CD4-positive, alpha-beta T cell (primary cell): Measurements from ENCODE around the gene CELF4. TPM values are rescaled to one million over a fixed set of nuclear protein-coding genes. Genes with fewer than 3 reads are reported as not detected.

ENCODE experiments used
- ATAC-seq: fragments of 200-7000 bp; cut with Tn5 transposase; one replicate; pipeline ENCODE4 v1.10.0; 2022; ENCODE audit warnings: mild to moderate bottlenecking; ENCODE audit not compliant: poor library complexity
- CTCF ChIA-PET: fragments of 350-600 bp; sonication (Branson Sonifier 250); formaldehyde crosslinking; loops from one replicate; lab custom pipeline; 2021; ENCODE audit warnings: antibody characterized with exemption, inconsistent platforms; lab: Charles Lee
- POLR2A ChIA-PET: fragments of 350-600 bp; sonication (Branson Sonifier 250); formaldehyde crosslinking; loops from one replicate; lab custom pipeline; 2021; ENCODE audit warnings: antibody characterized with exemption, inconsistent platforms; lab: Charles Lee
- DNase-seq, 14 experiments: peaks; one replicate each; pipeline ENCODE4 v3.0.0-alpha.2; 2013 to 2020; ENCODE audit warnings: mixed read lengths in 2 of 14
- H3K27ac ChIP-seq, 2 donors: one replicate each; pipeline versions ENCODE4 v1.5.1 to v1.7.0; 2013; ENCODE audit warnings: low read length in 2 of 2, low read depth in 1 of 2, mild to moderate bottlenecking in 1 of 2
- H3K27me3 ChIP-seq, 2 experiments: 1 replicate in 1 of 2; 2 replicates in 1 of 2; pipeline versions ENCODE4 v1.6.1 to v1.7.0; 2013; ENCODE audit warnings: low read length in 2 of 2, control low read depth in 1 of 2, mild to moderate bottlenecking in 1 of 2, moderate library complexity in 1 of 2; ENCODE audit not compliant: insufficient read depth in 2 of 2, control insufficient read depth in 1 of 2
- H3K36me3 ChIP-seq: one replicate; pipeline ENCODE4 v1.6.1; 2013; ENCODE audit warnings: low read length, control low read depth; ENCODE audit not compliant: insufficient read depth
- H3K4me1 ChIP-seq: one replicate; pipeline ENCODE4 v1.6.1; 2013; ENCODE audit warnings: low read length, control low read depth; ENCODE audit not compliant: insufficient read depth
- H3K4me3 ChIP-seq: one replicate; pipeline ENCODE4 v1.5.1; 2013; ENCODE audit warnings: mild to moderate bottlenecking, low read length, moderate library complexity
- H3K9me3 ChIP-seq, 2 experiments: 1 replicate in 1 of 2; 2 replicates in 1 of 2; pipeline versions ENCODE4 v1.6.1 to v1.7.0; 2013; ENCODE audit warnings: low read length in 2 of 2, mild to moderate bottlenecking in 2 of 2, control low read depth in 1 of 2, moderate library complexity in 1 of 2; ENCODE audit not compliant: control insufficient read depth in 1 of 2, insufficient read depth in 1 of 2
- H3K27ac Mint-ChIP-seq: one replicate; pipeline ENCODE4 v1.8.0; 2020; ENCODE audit warnings: mixed read lengths
- H3K27me3 Mint-ChIP-seq: one replicate; pipeline ENCODE4 v1.8.0; 2021; ENCODE audit warnings: mixed read lengths
- H3K36me3 Mint-ChIP-seq: one replicate; pipeline ENCODE4 v1.8.0; 2021; ENCODE audit warnings: low read depth, mixed read lengths
- H3K4me1 Mint-ChIP-seq: one replicate; pipeline ENCODE4 v1.8.0; 2021; ENCODE audit warnings: low read depth, mixed read lengths
- H3K4me3 Mint-ChIP-seq: one replicate; pipeline ENCODE4 v1.8.0; 2020; ENCODE audit warnings: mild to moderate bottlenecking, mixed read lengths
- H3K9me3 Mint-ChIP-seq: one replicate; pipeline ENCODE4 v1.8.0; 2020; ENCODE audit warnings: mixed read lengths
- CTCF ChIP-seq: fragments of 200-600 bp; IDR thresholded peaks from one replicate; pipeline ENCODE4 v1.8.0; 2022; ENCODE audit warnings: antibody characterized with exemption, mild to moderate bottlenecking
- intact Hi-C, 2 experiments: fragments of 100-400 bp; cut with DNase I in 1 of 2; cut with micrococcal nuclease in 1 of 2; formaldehyde crosslinking; loops; one replicate each; pipeline versions ENCODE4 v1.15.1 to v1.9.0; 2023 to 2025; cut with DNase I, micrococcal nuclease
- total RNA-seq, 174 experiments: library from RNA in 2 of 174; stranded (reverse) in 2 of 174; gene quantifications; one replicate each; pipeline ENCODE4 v1.2.3 and lab custom pipeline; 2021 to 2026

Gene CELF4
- total RNA-seq, 2 experiments from 2014 or later: not detected

GRCh38 chr18:37397814-37398213 is 167.8 kb downstream of the CELF4 start:
- H3K4me1 Mint-ChIP-seq: peaks cover 11% of the 10 kb centered on the region
- H3K9me3 Mint-ChIP-seq: no peaks in the 10 kb centered on the region
- Histone ChIP-seq H3K27me3 (peaks cover 0 to 11% of the 10 kb centered on the region in 2 experiments), H3K4me3 (no peak overlapping the region), H3K9me3 (peaks cover 0 to 10% of the 10 kb centered on the region in 2 experiments), H3K27ac (no peak overlapping the region), H3K4me1 (no peaks in the 10 kb centered on the region), H3K36me3 (no peaks in the 10 kb centered on the region)
- CTCF ChIA-PET: no interaction called here
- DNase-seq (no peak), ATAC-seq (no peak)
- POLR2A ChIA-PET: no interaction called here
- peaks cover 29% of the 10 kb centered on the region for H3K27me3 Mint-ChIP-seq
- no peak for TF ChIP-seq CTCF
- H3K36me3 Mint-ChIP-seq: no peaks in the 10 kb centered on the region
- H3K27ac Mint-ChIP-seq: no peak overlapping the region
- intact Hi-C loops: no loop called here
- H3K4me3 Mint-ChIP-seq: no peak overlapping the region

- H3K4me1 ChIP-seq: no peaks in the 10 kb centered on the region
- no peak overlapping the region for H3K4me3 Mint-ChIP-seq
- no peak overlapping the region for H3K27ac ChIP-seq
- no peak overlapping the region for H3K27ac Mint-ChIP-seq
- H3K4me3 ChIP-seq: no peak overlapping the region
- no peaks in the 10 kb centered on the region for H3K36me3 ChIP-seq
- intact Hi-C loops: no loop called here
- H3K36me3 Mint-ChIP-seq: no peaks in the 10 kb centered on the region
- peaks cover 36% of the 10 kb centered on the region for H3K27me3 Mint-ChIP-seq
- H3K4me1 Mint-ChIP-seq: peaks cover 11% of the 10 kb centered on the region
- H3K9me3 ChIP-seq: peaks cover 0 to 10% of the 10 kb centered on the region in 2 experiments
- ChIA-PET CTCF (no interaction called here), POLR2A (no interaction called here)
- H3K9me3 Mint-ChIP-seq: no peaks in the 10 kb centered on the region
- H3K27me3 ChIP-seq: peaks cover 0 to 12% of the 10 kb centered on the region in 2 experiments
- DNase-seq (no peak), ATAC-seq (no peak)
- no peak for TF ChIP-seq CTCF
Measured at GRCh38 chr18:37396971-37397720, 168.5 kb downstream of the CELF4 start.

GRCh38 chr18:37395631-37396030 is 170.0 kb downstream of the CELF4 start:
- Mint-ChIP-seq H3K9me3 (no peaks in the 10 kb centered on the region), H3K4me1 (peaks cover 11% of the 10 kb centered on the region), H3K27ac (no peak overlapping the region), H3K36me3 (no peaks in the 10 kb centered on the region), H3K4me3 (no peak overlapping the region), H3K27me3 (peaks cover 41% of the 10 kb centered on the region)
- H3K27ac ChIP-seq: no peak overlapping the region
- CTCF ChIA-PET: no interaction called here
- DNase-seq: no peak
- H3K4me3 ChIP-seq: no peak overlapping the region
- TF ChIP-seq CTCF: no peak
- no peaks in the 10 kb centered on the region for H3K36me3 ChIP-seq
- peaks cover 0 to 10% of the 10 kb centered on the region in 2 experiments for H3K9me3 ChIP-seq
- POLR2A ChIA-PET: no interaction called here
- peaks cover 4 to 12% of the 10 kb centered on the region in 2 experiments for H3K27me3 ChIP-seq
- no peak for ATAC-seq
- intact Hi-C loops: no loop called here
- H3K4me1 ChIP-seq: no peaks in the 10 kb centered on the region
